NCI-H748 treated with DMSO at 0.1 percent for 48 hours (cell line): ENCODE data around the gene SCNN1B.
"Not testable (repeated sequence)": the region's sequence is repeated elsewhere in the genome, so short reads cannot be mapped to it uniquely, and the experiment has no call there.

Experiments
- DNase-seq: peaks from one replicate; lab custom pipeline; 2025; lab: John Stamatoyannopoulos, UW

The SCNN1B gene

DNA sequence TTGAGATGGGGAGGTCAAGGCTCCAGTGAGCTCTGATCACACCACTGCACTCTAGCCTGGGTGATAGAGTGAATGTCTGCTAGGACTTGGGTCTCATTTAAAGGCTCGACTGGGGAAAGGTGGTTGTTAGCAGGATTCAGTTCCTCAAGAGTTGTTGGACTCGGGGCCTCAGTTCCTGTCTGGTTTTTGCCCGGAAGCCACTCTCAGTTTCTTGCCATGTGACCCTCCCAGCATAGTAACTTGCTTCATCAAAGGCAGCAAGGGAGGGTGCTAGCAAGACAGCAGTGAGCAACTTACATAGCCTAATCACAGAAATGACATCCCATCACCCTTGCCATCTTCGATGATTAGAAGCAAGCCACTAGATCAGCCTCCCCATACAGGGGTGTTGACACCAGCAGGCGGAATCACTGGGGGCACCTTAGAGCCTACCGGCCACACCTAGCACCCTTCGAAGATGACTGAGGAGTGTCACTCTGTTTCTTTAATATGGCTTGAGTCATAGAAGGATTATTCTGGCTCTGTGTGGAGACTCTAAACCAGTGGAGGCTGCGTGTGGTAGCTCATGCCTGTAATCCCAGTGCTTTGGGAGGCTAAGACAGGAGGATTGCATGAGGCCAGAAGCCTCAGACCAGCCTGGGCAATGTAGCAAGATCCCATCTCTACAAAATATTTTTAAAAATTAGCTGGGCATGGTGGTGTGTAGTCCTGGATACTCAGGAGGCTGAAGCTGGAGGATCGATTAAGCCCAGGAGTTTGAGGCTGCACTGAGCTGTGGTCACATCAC is 13.2 kb upstream of the SCNN1B start:
- DNase-seq: no peak

DNA sequence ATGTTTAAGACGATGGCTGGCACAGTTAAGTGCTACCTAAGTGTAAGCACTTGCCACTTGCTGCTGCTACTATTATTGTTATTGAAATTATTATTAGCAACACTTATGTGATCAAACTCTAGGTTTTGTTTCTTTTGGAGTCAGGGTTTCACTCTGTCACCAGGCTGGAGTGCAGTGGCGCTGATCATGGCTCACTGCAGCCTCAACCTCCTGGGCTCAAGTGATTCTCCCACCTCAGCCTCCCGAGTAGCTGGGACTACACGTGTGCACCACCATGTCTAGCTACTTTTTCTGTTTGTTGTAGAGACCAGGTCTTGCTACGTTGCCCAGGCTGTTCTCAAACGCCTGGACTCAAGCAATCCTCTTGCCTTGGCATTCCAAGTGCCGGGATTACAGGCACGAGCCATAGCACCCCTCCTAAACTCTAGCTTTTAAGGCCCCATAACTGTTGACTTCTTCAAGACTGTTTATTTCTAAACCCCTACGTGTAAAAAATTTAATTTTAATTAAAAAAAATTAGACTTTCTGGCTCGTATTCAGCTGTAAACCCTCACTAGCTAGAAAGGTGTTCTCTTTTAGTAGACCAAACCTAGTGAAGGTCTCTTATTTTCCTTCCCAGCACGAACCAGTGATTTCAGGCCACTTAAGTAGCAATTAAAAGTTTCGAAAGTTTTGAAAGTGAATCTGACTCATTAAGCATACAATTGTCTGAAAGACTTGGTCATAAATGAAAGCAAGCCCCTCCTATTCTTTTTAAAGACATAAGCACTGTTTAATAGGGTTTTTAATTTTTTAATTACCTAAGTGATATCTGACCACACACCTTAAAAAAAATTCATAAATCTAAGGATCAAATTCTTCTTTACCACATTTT is 11.7 kb upstream of the SCNN1B start:
- DNase-seq: no peak

DNA sequence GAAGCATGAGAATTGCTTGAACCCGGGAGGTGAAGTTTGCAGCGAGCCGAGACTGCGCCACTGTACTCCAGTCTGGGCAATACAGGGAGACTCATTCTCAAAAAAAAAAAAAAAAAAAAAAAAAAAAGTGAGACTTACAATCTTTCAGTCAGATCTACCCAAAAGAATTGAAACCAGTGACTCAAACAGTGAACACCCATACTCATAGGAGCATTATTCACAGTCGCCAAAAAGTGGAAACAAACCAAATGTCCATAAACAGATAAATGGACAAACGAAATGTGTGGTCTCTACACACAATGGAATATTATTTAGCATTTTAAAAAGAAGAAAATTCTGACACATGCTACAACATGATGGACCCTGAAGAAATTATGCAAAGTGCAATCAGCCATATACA is 9.1 kb upstream of the SCNN1B start:
- no peak for DNase-seq

DNA sequence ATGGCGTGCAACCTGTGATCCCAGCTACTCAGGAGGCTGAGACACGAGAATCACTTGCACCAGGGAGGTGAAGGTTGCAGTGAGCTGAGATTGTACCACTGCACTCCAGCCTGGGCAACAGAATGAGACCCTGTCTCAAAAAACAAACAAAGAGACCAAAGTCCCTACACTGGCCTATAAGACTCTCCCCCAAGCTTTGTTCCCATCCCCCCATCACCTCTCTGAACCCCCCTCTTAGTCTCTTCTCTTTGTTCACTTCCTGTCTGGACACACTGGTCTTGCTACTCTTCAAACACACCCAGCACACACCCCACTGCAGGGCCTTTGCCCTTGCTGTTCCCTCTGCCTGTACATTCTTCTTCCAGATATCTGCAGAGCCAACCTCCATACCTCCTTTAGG is 7.8 kb upstream of the SCNN1B start:
- DNase-seq: no peak

DNA sequence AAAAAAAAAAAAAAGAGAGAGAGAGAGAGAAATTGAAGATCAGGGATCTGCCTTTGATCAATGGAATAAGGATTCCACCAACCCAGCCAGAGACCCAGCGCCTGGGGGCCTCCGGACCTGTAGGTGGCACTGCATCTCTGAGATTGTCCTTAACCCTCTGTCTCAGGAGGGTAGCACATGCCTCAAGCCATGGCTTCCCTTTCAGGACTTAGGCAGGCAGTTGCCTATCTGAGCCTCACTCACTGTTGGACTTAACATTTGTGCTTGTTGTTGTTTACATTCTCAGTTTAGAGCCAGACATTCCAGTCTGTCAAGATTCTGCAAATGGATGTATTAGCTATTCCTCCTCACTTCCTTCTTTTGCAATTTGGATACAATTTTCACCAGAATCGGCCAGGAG is 5.1 kb upstream of the SCNN1B start:
- DNase-seq: no peak

DNA sequence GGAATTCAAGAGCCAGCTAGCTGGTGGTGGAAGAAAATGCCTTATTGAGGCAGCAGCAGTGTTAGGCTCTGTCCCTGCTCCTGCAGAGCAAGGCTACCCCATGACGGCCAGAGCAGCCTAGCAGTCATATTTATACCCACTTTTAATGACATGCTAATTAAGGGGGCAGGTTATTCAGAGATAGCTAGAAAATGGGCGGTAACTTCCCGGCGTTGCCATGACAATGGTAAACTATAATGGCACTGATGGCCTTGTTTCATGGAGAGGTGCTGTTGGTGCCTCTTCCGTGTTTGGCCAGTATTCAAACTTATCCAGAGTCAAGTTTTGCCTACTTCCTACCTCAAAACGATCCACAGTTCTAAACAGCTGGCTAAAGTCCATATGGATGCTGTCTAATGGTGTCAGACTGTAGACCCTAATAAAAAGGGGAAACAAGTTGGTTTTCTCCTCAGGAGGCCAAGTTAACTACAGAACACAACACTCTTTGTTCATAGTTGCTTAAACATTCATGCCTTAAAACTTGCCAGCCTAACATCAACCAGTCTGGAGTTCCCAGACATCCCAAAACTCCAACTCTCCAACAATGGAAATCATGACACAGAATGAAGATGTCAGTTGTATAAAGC is 3.7 kb upstream of the SCNN1B start:
- no peak for DNase-seq

DNA sequence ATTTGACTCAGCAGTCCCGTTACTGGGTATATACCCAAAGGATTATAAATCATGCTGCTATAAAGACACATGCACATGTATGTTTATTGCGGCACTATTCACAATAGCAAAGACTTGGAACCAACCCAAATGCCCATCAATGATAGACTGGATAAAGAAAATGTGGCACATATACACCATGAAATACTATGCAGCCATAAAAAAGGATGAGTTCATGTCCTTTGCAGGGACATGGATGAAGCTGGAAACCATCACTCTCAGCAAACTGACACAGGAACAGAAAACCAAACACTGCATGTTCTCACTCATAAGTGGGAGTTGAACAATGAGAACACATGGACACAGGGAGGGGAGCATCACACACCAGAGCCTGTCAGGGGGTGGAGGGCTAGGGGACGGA is 2.3 kb upstream of the SCNN1B start:
- DNase-seq: not testable (repeated sequence)

DNA sequence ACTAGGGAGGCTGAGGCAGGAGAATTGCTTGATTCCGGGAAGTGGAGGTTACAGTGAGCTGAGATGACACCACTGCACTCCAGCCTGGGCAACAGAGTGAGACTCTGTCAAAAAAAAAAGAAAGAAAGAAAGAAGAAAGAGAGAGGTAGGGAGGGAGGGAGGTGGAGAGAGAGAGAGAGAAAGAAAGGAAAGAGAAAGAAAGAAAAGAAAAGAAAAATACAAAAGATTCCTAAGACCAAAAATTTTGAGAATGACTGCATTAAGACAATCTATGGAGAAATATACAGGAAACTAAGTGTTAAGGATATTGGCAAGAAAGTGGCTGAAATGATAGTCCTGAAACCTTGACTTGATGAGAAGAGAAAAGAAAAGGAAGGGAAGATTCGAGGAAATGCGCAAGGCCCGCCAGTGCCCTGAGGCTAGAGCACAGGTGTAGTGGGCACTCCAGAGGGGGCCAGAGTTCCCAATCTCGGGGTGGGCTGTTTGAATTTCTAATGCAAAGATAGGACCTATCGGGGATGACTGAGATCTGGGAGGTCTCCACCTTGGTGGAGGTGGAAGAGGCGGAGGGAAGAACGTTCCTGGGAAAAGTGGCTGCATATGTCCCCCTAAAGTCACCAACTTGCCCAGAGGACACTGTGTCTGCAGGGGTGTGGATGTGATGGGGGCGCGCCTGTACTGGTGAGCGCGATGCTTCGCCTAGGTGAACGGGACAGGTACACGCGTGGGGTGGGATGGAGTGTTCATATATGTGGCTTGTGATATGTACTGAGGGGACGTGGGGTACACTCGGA is 654 bp upstream of the SCNN1B start:
- no peak for DNase-seq

DNA sequence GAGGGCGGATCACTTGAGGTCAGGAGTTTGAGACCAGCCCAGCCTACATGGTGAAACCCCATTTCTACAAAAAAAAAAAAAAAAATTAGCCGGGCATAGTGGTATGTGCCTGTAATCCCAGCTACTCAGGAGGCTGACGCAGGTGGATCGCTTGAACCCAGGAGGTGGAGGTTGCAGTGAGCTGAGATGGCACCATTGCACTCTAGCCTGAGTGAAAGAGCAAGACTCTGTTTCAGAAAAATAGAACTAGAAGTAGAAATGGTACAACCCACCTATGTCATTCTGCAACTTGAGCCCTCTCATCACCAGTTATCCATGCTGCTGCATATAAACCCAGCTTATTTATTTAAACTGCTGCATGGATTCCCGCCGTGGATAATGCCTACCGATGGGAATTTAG is 1.6 kb downstream of the SCNN1B start:
- DNase-seq: no peak

DNA sequence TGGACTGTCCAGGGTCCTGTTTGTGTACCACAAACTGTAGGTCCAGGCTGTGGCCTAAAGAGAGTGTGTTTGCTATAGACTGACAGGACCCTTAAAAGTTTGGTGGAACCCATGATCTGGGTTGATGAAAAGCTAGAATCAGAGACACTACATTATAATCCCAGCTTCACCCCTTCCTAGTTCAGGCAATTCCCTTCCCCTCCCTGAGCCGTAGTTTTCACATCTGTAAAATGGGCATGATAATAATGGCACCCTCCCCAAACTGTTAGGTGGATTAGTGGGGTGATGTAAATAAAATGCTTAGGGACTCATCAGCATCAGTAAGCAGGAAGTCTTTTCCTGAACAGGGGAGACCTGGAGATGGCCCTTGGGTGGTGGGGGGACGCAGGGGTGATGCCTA is 2.5 kb downstream of the SCNN1B start:
- DNase-seq: no peak

DNA sequence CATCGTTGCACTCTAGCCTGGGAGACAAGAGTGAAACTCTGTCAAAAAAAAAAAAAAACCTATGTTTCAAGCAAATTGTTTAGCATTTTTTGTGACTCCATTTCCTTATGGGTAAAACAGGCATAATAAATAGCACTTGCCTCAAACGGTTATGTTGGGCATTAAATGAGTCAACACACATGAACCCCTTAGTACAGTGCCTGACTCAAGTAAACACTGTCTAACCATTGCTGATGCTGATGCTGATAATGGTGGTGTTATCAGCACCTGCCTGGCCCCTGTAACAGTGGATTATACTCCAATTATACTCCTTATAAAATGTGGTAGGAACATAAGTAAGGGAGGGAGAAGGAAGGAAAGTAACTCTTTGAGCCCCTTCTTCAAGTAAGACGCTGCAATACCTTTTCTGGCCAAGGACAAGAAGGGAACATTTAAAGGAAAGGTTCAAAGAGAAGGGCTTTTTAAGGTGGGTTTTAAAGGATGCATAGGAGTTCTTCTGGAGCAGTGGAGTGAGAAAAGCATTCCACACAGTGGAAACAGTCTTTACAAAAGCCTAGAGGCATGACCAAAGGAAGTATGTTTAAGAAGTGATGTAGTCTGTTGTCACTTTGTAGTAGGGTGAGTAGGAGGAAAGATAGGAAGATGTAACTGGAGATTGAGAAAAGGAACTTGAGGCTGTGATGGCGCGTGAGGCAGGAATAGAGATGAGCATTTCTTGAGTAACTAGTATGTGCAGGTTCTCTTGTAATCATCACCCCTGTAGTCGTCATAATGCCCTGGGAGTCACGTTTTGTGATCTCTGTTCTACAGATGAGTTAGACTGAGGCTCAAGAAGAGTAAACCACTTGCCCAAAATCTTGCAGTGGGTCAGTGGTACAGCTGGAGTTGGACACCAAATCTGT is 4.3 kb downstream of the SCNN1B start:
- no peak for DNase-seq

DNA sequence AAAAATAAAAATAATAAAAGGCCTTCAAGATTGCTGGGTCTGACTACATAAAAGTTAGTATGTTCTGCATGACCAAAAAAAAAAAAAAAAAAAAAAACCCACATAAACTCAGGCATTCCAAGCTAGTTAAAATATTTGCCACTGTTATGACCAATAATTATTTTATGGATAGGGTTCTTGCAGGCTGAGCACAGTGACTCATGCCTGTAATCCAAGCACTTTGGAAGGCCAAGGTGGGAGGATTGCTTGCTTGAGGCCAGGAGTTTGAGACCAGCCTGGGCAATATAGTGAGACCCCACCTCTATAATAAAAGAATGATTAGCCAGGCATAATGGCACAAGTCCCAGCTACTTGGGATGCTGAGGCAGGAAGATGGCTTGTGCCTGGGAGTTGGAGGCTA is 8.1 kb downstream of the SCNN1B start:
- DNase-seq: no peak

DNA sequence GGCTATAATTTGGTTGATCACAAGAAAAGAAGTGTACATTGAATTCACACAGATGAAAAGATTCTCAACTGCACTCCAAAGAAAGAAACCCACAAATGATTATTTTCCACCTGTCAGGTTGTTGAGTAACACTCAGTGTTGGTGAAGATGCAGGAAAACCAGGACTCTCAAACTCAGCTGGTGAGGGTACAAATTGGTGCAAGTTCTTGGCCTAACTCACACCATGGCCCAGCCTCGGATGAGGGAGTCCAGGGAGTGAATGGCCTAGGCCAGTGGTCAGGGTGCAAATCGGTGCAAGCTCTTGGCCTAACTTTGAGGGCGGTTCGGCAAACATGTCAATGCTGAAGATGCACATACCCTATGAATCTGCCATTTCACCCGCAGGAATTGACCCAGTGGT is 8.6 kb downstream of the SCNN1B start:
- DNase-seq: no peak

DNA sequence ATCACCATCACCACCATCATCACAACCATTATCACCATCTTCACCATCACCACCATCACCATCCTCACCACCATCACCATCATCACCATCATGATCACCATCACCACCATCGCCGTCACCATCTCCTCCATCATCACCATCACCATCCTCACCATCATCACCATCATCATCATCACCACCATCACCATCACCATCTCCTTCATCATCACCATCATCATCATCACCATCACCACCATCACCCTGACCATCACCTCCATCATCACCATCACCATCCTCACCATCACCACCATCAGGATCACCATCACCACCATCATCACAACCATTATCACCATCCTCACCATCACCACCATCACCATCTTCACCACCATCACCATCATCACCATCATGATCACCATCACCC is 14.1 kb downstream of the SCNN1B start:
- DNase-seq: no peak

DNA sequence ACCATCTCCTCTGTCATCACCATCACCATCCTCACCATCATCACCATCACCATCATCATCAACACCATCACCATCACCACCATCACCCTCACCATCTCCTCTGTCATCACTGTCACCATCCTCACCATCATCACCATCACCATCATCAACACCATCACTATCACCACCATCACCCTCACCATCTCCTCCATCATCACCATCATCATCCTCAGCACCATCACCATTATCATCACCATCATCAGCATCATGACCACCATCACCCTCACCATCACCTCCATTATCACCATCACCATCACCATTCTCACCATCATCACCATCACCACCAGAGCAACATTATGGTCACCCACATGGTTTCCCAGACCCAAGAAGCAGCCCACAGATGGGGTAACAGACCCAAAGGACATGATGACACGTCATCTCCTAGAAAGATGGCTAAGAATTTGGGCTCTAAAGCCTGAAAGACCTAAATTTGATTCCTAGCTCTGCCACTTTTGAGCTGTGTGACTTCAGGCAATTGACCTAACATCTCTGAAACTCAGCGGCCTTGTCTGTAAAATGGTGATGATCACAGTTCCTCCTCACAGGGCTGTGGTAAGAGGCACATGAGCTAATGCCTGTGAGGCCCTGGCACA is 14.6 kb downstream of the SCNN1B start:
- no peak for DNase-seq

DNA sequence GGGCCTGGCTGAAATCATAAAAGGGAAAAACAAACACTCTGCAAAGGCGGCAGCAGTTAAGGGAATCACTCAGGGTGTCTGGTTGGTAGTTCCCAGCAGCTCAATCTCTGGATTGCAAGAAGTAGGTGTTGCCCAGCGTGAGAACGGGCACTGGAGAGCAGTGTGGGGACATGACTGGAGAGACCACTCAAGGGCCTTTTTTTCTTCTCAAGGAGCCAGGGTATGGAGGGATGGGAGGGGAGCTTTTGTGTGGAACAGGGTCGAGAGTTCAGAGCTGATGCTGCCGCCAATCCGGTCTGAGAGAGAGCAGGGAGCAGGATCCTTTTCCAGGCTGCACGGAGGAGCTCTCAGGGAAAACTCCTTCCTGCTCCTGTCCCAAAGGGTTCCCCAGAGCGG is 15.2 kb downstream of the SCNN1B start:
- DNase-seq: no peak

DNA sequence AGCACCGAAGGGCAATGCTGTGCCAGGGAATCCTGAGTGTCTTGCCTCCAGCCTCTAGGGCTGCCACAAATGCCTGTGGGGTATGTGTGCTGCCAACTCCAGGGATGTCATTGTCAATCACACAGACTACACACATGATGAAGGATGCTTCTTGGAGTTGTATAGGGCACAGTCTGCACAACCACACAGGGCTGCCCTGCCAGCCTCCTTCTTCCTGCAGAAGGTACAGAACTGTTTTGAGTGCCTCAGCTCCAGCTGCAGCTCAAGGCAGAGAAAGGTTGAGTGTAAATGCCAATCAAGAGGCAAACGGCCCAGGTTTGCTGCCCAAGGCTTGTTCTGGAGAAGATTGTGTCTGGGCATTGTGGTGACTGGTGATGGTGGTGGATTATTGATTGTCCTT is 15.6 kb downstream of the SCNN1B start:
- no peak for DNase-seq

DNA sequence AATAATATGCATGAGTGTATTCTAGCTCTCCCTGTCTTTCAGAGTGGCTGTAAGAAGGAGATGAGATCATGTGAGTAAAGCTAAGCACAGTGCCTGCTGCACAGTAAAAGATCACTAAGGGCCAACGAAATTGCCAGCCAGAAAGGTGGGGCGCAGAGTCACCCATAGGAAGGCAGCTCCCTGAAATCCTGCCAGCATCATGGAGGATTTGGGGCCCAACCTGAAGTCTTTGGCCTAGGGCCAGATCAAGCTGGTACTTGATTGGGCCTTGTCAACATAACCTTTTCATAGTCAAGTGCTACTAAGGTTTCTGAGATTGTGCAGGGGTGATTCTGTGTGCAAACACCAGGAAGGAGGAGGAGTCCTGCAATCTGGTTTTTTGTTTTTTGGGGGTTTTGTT is 16.5 kb downstream of the SCNN1B start:
- DNase-seq: no peak

DNA sequence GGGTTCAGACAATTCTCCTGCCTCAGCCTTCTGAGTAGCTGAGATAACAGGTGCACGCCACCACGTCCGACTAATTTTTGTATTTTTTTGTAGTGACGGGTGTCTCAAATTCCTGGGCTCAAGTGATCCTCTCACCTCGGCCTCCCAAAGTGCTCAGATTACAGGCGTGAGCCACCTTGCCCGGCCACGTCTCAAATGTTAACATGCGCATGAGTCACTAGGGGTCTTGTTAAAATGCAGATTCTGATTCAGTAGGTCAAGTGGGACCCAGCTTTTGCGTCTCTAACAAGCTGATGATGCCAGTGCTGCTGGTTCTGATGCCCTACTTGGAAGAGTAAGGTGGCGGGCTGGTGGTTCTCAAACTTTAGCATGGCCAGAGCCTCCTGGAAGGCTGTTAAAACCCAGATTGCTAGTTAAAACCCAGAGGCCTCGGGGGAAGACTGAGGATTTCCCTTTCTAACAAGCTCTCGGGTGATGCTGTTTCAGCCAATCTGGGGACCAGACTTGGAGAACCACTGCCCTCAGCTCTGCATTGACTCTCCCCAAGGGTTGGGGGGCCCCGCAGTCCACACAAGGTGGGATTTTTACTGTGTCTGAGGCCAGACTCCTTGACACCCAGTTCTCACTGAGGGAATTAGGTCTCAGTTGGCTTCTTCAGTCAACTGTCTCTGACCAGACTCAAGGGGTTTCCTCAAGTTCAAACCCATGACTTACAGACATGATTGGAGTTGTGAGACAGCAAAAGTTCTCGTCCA is 17.9 kb downstream of the SCNN1B start:
- no peak for DNase-seq

DNA sequence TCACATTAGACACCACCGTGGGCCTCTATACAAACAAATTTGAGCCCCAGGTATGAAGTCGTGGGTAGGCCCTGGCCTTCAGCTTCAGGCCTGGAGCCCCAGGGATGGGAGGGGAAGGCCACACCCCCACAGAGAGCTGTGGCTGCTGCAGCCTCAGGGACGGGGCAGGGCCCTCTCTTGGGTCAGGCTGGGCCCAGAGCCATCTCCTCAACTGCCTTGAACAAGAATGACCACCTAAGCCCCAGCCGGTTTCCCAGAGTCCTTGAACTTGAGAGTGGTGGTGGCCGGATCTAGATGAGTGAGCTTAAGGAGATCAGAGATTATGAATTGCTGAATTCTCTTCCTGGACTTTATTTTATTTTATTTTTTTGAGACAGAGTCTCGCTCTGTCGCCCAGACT is 18.6 kb downstream of the SCNN1B start:
- no peak for DNase-seq
